ENCODE data around the gene ANKMY1.
"Not testable (repeated sequence)": the region's sequence is repeated elsewhere in the genome, so short reads cannot be mapped to it uniquely, and the experiment has no call there.

Gene ANKMY1

DNA sequence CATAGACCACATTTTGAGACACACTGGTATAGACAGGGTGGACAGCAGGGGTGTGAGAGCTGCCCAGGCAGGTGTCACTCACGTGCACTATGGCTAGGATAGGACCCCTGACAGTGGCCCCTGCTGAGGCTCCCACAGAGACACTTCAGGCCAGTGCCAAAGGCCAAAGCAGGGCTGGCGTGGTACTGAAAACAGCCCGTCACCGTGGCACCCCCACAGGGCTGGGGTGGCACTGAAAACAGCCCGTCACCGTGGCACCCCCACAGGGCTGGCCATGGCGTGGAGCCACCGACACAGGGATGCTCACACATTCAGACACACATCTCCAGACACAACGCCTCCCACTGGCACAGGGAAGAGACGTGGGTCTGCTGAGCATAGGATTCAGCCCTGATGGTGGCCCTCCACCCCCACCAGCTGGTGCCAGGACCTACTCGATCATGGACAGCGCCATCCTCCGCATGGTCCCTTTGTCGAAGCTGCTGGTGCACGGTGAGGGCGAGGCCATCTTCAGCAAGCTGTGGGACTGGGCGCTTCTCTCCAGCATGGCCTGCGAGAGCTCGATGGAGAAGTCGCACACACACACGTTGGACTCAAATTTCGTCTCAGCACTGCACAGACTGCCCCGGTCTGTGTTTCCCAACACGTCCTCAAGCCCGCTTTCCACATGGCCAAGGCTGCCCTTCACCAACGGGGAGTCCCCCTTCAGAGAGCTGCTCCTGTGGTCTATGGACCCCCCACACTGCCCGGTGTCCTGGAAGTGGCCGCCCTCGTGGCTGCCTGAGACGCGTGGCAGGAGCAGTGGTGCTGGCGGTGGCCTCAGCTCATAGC is 34.1 kb downstream of the ANKMY1 start:
- no peak overlapping the region for H3K4me3 ChIP-seq (replicated peaks; ENCODE audit: low read depth, low read length)
- no peak for TF ChIP-seq CTCF (IDR thresholded peaks at IDR 0.05; ENCODE audit: low read depth, low read length, missing control alignments)
- DNase-seq (ENCODE audit: extremely low read depth, low read depth), result no peak

DNA sequence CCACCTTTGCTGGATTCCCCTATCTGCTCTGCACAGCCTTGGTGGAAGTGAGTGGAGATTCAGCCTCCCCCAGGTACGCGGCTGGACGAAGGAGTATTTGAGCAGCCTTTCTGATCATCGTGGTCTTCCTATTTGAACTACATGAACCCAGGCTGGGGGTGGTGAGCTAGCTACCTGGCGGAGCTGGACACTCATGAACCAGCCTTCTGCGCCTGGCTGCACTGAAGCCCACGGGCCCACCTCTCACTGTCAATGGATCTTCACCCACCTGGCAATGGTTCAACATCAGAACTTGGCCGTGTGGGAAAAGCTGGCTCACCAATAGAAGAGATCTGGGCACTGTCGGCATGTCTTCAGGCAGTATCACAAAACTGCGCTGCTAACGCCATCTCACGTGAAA is 35.4 kb downstream of the ANKMY1 start:
- no peak for DNase-seq (ENCODE audit: extremely low read depth, low read depth)
- no peak for TF ChIP-seq CTCF (IDR thresholded peaks at IDR 0.05; ENCODE audit: low read depth, low read length, missing control alignments)
- H3K4me3 ChIP-seq (replicated peaks; ENCODE audit: low read depth, low read length), result no peak overlapping the region

GRCh38 chr2:240521885-240522284 is 35.9 kb downstream of the ANKMY1 start:
- DNase-seq (ENCODE audit: extremely low read depth, low read depth); H3K4me3 ChIP-seq (replicated peaks; ENCODE audit: low read depth, low read length): not testable (repeated sequence)

GRCh38 chr2:240520974-240521350 is 36.8 kb downstream of the ANKMY1 start:
- H3K4me3 ChIP-seq (replicated peaks; ENCODE audit: low read depth, low read length), result no peak overlapping the region
- no peak for TF ChIP-seq CTCF (IDR thresholded peaks at IDR 0.05; ENCODE audit: low read depth, low read length, missing control alignments)
- DNase-seq (ENCODE audit: extremely low read depth, low read depth), result no peak

GRCh38 chr2:240520130-240520973 is 37.4 kb downstream of the ANKMY1 start:
- H3K4me3 ChIP-seq (replicated peaks; ENCODE audit: low read depth, low read length), result no peak overlapping the region
- TF ChIP-seq CTCF (IDR thresholded peaks at IDR 0.05; ENCODE audit: low read depth, low read length, missing control alignments), result no peak
- no peak for DNase-seq (ENCODE audit: extremely low read depth, low read depth)

DNA sequence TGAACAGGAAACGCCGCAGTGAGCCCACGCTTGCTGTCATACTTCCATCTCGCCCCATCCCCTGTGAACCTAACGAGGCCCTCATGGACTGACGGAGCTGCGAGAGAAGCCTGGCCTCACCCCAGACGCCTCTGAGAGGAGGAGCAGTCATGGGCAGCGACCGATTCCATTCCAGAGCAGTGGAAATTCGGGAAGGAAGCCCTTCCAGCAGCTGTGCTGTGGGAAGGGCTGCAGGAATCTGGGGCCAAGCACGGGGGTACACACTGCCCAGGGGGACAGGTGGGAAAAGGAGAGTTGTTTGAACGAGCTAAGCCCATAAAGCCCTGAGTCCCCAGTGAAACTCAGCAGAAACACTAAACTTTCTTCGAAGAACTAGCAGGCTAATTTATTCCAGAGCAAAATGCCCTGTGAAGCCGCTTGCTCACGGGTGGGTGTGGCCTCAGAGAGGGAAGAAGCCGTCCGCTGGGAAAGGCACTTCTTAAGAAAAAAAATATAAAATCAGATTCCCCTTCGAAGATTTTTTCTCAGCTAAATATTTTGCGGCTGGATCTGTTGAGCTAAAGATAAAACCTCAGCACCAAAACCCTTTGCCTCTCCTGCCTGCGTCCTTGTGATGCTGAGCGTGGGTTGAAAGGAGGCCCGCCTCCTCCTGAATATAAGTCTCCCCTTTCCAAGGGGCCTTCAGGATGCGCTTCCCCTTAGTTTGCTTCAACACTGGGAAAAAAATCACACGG is 38.2 kb downstream of the ANKMY1 start:
- no peak for DNase-seq (ENCODE audit: extremely low read depth, low read depth)
- H3K4me3 ChIP-seq (replicated peaks; ENCODE audit: low read depth, low read length), result no peak overlapping the region
- no peak for TF ChIP-seq CTCF (IDR thresholded peaks at IDR 0.05; ENCODE audit: low read depth, low read length, missing control alignments)

GRCh38 chr2:240518981-240519380 is 38.8 kb downstream of the ANKMY1 start:
- no peak overlapping the region for H3K4me3 ChIP-seq (replicated peaks; ENCODE audit: low read depth, low read length)
- no peak for TF ChIP-seq CTCF (IDR thresholded peaks at IDR 0.05; ENCODE audit: low read depth, low read length, missing control alignments)
- no peak for DNase-seq (ENCODE audit: extremely low read depth, low read depth)
